Breast epithelium (tissue), 3 donors: ENCODE results near the gene CDH16.

Experiments
- CTCF ChIP-seq, 3 donors: fragments of 450-650 bp; IDR thresholded peaks; one replicate each; pipeline ENCODE4 v1.5.1; 2016 to 2017; ENCODE audit warnings: antibody characterized with exemption in 3 of 3, mild to moderate bottlenecking in 3 of 3, moderate library complexity in 3 of 3
- POLR2A ChIP-seq: fragments of 450-650 bp; IDR thresholded peaks from one replicate; pipeline ENCODE4 v1.6.1; 2016; ENCODE audit warnings: antibody characterized with exemption, mild to moderate bottlenecking, moderate library complexity
- POLR2AphosphoS5 ChIP-seq, 3 donors: sonication (generic); formaldehyde crosslinking; IDR thresholded peaks; one replicate each; pipeline ENCODE4 v1.6.1; 2017; ENCODE audit warnings: antibody characterized with exemption in 3 of 3

GRCh38 chr16:66906916-66907836 lies 11.5 kb downstream of the CDH16 start:
- TF ChIP-seq CTCF (IDR thresholded peaks at IDR 0.05), result no peak
- TF ChIP-seq POLR2A, result no peak
- TF ChIP-seq POLR2AphosphoS5 (IDR thresholded peaks at IDR 0.05), result no peak
